Smooth muscle cell of trachea (primary cell): Measurements from ENCODE around the gene AADACL2. TPM values are rescaled to one million over a fixed set of nuclear protein-coding genes. Genes with fewer than 3 reads are reported as not detected.

ENCODE experiments used
- total RNA-seq: library from RNA; depleted of rRNA; stranded (reverse); fragments of >200 nt; gene quantifications from 2 replicates; pipeline ENCODE4 v1.2.1, GENCODE V29; 2014

The AADACL2 gene
- total RNA-seq, result not detected in 2 replicates

GRCh38 chr3:151733613-151734012 is at the start of gene AADACL2:
Gene AADACL2 (plus strand): TSS chr3:151733927. CDS start chr3:151734036, 109 bp downstream.

Other genes starting within 250 kb of the AADACL2 start
- gene AADAC, start 80.2 kb downstream of the AADACL2 start, total RNA-seq, result 0.33 TPM in 1 of 2 replicates, not detected in the other
- gene SUCNR1, start 139.7 kb downstream of the AADACL2 start, total RNA-seq, result under 0.01 TPM in 1 of 2 replicates, not detected in the other